ENCODE measurements around the gene MAPK4.

MAPK4 gene

DNA sequence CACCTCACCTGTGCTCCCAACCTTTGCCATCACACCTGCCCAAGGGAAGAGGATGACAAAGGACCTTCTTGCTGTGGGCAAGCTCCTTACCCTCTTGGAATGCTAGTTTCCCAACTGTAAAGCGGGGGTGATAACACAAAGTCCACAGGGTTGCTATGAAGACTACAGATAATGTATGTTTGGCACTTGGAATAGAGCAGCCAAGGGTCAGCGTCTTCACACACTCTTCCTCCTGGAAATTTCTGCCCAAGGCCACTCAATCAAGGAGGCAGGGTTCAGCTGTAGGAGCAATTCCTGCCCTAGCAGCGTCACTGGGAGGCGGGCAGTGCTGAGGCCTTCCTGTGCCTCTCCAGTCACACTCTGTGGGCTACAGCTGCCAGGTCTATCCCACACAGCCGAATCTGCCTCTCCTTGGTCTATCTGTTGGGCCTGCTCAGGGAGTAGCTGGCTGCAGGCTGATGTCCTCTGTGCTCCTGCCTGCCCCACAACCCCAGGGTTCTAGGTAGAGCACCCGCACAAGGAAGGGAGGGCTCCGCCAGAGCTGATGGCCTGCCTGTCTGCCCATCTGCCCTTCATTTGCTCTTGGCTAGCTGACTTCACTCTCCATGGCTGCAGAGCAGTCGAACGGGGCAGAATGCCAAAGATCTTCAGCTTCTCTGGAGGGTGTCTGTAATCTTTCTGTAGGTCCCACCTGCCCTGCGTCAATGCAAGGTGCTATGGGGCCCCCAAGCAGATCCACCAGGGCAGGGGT is 168.0 kb downstream of the MAPK4 start:
- no peak for DNase-seq

DNA sequence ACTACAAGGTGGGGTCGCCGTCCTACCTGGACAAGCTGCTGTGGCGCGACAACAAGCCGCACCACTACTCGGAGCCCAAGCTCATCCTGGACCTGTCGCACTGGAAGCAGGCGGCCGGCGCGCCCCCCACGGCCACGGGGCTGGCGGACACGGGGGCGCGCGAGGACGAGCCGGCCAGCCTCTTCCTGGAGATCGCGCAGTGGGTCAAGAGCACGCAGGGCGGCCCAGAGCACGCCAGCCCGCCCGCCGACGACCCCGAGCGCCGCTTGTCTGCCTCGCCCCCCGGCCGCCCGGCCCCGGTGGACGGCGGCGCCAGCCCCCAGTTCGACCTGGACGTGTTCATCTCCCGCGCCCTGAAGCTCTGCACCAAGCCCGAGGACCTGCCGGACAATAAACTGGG is 169.5 kb downstream of the MAPK4 start:
- no peak for DNase-seq

DNA sequence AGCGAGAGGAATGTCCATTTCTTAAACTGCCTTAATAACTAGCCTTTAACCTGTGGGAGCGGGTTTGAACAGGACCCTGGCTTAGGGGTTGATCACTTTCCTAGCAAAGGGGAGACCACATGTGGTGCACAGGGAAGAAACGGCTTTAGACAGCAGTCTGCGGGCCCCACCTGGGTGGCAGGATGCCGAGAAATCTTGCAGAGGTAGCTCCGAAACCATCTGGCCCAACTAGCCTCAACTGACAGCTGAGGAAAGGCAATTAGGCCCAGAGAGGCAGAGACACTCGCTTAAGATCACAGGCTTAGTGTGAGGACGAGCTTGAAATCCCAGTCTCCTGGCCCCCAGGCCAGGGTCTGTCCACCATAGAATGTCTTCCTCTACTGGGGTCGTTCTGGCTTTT is 170.1 kb downstream of the MAPK4 start:
- no peak for DNase-seq

DNA sequence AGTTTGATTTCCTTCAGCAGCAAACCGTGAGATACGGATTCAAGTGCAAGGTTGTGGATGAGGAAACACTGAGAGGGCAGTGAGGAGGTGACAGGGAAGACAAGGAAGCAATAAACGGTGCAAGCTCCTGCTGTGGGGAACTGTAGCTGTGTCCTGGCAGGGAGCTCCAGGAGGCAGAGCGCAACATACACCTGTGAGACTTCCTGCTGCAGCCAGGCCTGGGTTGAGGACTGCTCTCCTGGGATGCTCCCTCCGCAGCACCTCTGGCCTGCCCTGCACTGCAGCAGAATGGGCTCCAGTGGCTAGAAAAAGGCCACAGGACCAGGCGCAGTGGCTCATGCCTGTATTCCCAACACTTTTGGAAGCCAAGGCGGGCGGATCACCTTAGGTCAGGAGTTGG is 174.5 kb downstream of the MAPK4 start:
- DNase-seq: peak; percentile 4

DNA sequence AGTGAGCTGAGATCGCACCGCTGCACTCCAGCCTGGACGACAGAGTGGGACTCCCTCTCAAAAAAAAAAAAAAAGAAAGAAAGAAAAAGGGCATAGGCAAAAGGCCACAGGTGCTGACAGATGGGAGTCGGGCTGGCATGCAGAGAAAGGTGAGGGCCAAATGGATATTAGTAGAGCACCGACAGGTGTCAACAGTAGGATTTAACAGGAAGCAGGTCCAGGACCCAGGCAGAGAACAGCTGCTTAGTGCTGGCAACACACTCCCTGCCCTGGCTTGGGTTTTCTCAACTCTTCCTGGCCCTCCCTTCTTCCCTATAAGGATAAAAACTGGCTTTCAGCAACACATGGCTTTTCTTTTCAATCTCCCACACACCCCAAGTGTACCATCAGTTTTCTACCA is 175.0 kb downstream of the MAPK4 start:
- DNase-seq: no peak

DNA sequence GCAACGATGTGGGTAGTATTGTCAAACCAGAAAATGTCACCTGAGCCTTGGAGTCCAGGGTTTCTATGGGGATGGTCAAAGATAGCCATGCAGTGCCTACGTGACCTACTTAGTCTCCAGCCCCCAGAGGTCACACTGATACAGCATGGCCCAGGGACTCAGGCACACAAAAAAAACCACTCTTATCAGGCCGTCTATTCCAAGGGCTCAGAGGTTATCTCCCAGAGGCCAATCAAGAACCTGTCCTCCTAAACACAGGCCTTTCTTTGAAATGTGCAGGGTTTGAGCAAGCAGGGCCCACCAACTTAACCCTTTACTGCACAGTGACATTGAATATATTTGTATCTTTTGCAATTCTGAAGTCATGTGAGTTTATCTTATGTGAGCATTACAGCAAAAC is 177.2 kb downstream of the MAPK4 start:
- no peak for DNase-seq

DNA sequence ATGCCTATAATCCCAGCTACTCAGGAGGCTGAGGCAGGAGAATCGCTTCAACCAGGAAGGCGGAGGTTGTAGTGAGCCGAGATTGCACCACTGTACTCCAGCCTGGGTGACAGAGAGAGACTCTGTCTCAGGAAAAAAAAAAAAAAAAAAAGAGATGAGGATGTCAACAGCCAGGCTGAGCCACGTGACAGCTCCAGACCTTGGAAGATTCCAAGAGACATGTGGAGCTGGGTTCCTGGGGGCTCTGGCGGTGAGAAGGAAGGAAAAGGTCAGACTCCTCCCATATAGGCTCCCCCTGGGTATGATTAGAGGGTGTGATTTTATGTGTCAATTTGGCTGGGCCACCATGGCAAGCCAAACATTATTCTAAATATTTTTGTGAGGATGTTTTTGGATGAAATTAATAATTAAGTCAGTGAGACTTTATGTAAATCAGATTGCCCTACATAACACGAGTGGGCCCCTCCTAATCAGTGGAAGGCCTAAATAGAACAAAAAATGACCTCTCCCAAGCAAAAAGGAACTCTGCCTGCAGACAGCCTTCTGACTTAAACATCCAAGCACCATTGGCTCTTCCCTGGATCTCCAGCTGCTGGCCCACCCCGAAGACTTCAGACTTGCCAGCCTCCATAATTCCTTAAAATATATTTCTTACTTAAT is 178.3 kb downstream of the MAPK4 start:
- DNase-seq: no peak

DNA sequence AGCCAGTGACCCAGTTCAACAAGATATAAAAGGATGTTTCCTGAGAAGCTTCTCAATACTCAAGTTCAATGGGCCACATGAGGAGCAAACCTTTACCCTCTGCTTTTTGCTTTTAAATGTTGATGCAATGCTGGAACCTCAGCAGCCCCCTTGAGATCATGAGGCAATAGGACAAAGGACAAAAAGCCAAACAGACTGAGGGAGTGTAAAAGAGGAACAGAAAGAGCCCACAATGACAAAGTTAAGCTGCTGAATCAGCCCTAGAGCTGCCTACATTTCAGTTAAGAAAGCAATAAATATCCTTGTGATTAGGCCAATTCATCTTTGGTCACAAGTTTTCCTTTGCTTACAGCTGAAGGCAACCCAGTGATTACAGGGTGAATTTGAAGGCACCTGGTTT is 183.1 kb downstream of the MAPK4 start:
- no peak for DNase-seq

DNA sequence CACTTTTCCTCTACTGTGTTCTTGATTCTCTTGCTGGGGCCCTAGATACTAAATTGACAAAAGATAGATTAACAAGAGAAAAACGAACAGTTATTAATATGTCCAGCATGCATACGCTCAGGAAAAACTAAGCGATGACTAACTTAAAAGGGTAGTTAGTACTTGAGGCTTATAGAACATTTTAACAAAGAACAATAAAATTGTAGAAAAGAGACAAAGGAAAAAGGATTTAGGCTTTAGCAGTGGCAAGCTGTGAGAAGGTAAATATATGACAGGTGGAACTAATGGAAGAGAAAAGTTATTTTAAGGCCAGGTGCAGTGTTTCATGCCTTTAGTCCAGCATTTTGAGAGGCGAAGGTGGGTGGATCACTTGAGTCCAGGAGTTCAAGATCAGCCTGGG is 184.4 kb downstream of the MAPK4 start:
- DNase-seq: no peak

DNA sequence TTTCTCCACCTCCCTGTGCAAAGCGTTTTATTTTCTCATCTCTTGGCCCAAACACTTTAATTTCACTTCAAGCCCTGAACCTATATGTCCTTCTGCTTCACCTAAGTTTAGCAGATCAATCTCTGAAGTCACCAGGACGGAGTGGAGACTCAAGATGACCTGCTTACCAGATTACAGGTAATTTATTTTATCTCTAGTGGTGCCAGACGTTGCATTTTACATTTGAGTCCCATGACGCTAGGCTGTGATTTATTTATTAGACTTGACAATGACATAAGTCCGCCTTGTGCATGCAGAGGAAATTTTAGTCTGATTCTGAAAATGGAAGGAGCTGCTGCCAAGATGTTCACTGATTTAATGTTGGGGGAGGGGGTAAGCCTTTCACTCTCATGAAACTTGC is 186.1 kb downstream of the MAPK4 start:
- DNase-seq: no peak

DNA sequence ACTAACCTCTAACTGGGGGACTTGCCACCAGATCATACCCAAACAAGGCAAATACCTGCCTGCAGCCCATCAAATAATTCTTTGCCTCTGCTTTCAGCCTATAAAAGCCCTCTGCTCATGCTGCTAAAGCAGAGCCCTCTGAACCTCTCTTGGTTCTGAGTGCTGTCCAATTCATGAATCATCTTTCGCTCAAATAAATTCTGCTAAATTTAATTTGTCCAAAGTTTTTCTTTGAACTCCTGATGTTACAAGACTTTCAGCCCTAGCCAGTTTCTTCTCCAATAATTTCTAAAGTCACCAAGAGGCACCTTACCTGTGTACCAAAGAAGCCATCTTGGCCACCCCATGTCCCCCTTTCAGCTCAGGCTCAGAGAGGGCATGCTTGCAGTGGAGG is 188.0 kb downstream of the MAPK4 start:
- DNase-seq: no peak

DNA sequence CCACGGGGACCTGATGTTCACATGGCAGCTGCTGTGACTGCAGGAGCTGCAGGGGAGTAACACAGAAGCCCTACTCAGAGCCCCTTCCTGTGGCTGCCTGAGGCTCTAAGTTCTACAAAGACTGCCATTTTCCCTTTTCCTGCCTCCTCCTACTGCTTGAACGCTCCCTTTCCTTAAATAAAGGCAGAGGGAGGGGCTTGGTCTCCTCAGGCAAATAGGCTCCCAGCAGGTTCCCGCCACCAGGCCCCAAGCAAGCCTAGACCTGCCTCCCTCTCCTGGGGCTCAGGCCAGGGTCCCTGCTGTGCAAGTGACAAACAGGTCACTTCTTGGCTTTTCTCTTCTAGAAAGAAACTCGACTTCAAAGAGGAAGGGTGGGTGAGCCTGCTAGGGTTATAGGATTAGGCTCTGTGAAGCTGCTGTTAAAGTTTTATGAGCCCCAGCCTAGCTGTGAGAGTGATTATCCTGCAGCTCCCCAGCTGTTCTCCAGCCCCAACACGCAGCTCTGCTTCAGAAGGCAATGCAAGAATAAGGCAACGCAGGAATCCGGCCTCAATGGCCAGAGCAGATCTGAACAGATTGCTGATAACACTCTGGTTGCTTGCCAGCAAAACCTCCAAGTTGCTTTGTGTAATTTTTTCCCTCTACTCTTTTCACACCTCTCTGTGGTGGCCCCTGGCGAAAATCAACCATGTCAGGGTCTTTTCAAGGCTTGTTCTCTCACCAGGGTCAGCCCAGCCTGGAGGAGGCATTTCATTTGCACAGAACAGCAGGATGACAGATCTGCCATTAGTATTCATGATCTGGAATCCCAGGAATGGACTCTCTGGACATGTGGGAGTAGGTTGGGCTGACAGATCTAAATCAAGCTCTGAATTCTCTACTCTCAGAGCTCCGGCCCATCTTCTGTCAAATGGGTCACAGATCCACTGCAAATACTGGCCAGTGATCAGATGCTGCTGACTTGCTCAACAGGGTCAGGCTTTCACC is 188.6 kb downstream of the MAPK4 start:
- DNase-seq: peak; percentile 23

DNA sequence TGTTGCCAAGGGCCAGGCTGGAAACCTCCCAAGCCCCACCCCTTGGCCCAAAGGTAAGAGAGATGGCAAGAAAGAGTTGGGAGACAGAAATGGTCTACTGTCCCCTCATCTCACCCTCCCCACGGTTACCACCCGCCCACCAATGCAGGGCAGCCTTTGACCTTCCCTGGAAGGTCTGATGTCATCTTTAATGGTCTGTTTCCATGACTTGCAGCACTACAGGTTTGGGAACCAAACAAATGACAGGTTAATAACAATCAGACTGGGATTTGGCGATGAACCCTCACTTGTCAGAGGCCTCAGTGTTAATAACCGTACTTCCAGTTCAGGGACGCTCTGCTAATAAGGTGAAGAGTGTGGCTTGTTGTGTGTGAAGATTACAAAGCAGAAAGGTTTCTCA is 189.5 kb downstream of the MAPK4 start:
- no peak for DNase-seq

DNA sequence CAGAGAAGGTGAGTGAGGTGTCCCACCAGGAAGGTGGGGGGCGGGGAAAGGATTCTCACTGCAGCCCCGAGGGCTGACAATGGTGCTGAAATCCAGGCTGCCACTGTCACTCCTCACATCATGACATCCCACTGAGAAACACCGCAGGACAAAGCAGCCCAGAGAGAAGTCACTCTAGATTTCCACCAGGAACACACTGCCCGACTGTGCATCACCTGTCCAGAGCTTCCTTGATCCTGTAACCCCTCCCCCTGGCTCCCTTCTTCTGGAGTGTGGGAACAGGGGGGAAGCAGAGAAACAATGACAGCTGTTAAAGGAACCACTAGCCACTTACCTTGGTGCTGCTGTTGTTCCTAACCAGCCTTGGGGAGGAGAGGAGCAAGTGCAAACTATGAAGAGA is 190.1 kb downstream of the MAPK4 start:
- no peak for DNase-seq

DNA sequence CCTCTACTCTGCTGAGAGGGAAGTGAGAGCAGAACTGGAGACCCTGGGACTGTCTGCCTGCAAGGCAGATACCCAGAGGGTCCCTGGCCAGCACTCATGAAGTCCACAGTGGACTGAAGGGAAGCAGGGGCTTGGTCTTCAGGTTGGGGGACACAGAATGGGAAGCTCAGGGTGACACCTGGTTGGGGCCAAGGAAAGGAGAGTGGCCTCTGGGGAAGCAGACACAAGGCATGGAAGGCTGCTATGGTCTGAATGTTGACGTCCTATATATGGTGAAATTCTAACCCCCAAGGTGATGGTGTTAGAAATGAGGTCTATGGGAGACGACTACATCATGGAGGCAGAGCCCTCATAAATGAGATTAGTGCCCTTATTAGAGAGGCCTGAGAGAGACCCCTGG is 190.7 kb downstream of the MAPK4 start:
- DNase-seq: no peak

DNA sequence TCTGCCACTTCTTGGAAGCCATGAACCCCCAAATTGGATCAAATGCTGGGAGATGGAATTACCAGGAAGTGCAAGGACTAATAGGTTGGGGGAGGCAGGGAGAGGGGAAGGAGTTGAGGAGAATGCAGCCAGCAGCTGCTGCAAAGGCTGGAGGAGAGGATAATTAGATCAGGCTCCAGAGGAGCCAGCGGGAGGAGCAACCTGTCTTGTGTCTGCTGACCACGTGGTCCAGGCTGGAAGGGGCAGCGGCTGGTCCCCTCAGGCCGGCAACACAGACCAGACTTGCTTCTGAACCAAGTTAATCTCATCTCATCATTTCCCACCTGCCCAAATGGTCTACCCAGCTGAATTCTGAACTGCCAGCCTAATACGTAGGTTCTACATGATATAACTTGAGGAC is 191.6 kb downstream of the MAPK4 start:
- DNase-seq: no peak

DNA sequence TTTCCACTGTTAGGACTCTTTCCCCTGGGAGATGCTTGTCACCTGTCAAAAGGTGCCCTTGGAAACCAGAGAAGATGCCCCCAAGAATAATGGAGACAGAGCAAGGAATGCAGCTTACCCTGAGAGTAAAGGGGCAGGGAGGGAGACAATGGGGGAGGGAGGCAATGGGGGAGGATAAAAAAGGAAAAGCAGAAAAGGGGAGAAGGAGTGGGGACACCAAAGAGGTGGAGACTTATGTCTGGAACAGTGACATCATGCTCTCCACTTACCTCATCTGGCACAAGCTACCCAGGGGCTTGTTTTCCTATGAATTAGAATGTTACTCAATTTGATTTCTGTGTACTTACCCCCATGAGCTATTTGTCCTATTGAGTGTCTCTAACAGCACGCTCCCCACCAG is 192.1 kb downstream of the MAPK4 start:
- no peak for DNase-seq

DNA sequence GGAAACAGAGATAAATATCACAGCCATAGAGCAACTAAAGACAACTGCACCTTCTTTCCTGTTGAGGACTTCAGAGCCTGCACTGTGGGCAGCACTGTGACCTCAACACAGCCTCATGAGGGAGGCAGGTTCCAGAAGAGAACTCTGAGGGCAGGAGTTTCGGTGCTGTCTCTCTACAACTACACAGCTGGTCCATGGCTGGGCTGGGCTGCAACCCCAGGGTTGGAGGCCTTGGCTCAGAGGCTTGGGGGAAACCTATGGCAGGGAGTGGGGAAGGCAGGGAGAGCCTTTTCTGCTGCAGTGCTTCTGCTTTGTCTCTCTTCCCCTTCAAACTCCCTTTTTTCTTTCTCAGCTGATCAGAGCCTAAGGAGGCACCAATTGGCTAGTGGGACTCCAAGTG is 193.4 kb downstream of the MAPK4 start:
- DNase-seq: no peak

DNA sequence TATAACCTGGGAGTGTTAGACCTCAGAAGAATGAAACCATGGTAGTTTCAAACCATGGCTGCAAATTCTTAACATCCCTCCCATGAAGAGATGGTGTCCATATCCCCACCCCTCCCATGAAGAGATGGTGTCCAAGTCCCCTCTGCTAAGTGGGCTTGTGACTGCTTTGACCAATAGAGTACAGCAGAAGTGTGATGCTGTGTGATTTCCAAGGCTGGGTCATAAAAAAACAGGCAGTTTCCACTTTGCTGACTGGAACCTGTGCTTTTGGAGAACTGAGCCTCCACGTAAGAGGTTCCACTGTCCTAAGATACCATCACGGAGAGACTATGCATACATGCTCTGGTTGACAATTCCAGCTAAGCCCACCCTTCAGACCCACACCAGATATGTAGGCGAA is 194.4 kb downstream of the MAPK4 start:
- DNase-seq: no peak

DNA sequence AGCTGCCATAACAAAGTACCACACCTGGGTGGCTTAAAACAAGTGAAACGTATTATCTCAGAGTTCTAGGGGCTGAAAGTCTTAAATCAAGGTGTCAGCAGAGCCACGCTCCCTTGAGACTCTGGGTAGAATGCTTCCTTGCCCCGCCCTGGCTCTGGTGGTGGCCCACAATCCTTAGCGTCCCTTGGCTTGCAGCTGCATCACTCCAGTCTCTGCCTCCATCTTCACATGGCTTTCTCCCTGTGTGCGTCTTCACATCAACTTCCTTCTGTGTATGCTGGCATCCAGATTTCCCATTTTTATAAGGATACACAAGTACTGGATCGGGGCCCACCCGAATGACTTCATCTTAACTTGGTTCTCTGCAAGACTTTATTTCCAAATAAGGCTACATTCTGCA is 197.5 kb downstream of the MAPK4 start:
- DNase-seq: no peak

DNA sequence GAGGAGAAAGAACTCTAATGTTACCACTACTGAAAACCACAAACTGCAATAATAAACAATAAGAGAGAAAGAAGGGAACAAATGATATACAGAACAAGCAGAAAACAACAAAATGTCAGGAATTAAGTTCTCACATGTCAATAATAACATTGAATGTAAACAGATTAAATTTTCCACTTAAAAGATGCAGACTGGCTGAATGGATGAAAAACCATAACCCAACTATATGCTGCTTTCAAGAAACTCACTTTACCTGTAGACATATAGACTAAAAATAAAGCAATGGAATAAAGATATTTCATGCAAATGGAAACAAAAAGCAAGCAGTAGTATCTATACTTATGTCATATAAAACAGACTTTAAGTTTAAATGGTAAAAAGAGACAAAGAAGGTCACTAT is 209.6 kb downstream of the MAPK4 start:
- DNase-seq: no peak

DNA sequence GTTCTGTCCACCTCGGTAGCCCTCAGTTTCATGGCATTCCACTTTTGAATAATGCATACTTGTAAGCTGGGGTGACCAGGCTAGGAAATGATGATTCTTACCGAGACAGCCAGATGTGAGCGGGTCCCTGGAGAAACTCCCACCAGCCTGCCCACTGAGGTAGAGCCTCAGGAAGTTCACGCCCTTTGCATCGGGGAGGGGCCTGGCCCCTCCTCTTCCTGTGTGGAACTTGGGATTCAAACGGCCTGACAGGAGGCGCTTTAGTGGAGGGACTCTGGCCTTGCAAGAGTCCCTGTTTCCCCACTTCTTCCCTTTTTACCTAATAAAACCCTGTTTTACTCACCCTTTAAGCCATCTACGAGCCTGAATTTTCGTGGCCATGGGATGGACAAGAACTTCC is 215.3 kb downstream of the MAPK4 start:
- no peak for DNase-seq

DNA sequence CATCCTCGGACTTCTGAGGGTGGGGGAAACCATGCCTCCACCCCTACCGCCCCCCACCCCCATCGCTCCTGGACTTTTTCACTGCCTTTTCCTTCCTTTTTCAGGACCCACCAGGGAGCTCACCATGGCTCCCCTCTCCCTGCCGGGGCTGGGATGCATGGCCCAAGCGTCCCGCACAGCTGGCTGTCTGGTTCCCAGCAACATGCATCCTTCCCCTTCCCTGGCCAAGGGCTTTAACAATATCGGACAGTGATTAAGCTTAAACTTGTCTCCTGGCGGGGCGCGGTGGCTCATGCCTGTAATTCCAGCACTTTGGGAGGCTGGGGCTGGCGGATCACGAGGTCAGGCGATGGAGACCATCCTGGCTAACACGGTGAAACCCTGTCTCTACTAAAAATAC is 215.8 kb downstream of the MAPK4 start:
- DNase-seq: no peak

DNA sequence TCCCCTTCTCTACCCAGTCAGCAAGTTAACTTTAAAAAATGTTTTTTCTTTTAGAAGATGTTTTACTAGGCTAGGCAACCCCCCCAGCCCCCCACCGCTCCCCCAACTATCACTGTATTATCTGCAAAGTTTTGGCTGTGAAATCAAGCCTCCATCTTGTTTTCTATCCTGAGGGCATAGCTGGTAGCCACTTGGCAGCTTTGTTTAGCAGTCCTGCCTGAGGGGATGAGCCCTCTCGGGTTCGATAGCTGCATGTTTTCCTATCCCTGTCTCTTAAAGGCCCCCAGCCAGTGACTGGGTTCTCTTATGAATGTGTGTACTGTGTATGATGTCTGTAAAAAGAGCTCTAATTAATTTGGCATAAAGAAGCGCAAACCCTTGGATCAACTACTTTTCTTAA is 216.5 kb downstream of the MAPK4 start:
- no peak for DNase-seq
